ENCODE results near the gene RAPGEF2. TPM values are rescaled to one million over a fixed set of nuclear protein-coding genes. Genes with fewer than 3 reads are reported as not detected.

The RAPGEF2 gene
- total and polyA plus RNA-seq, 2 of the 8 experiments (the other 6 are each of a cell fraction or from before 2014, with no cell fraction given), result 24.4 to 48.6 TPM

- Histone ChIP-seq H3K4ac (replicated peaks; ENCODE audit: insufficient read length, low read depth, low read length) (no peak overlapping the region), H2BK120ac (replicated peaks; ENCODE audit: low read depth, low read length) (no peak overlapping the region), H4K8ac (ENCODE audit: extremely low read depth, insufficient read depth, low read length) (no peak overlapping the region; the same call in 1 of the 2 replicates), H3K23ac (ENCODE audit: insufficient read length) (no peak overlapping the region), H2BK5ac (ENCODE audit: low read depth, low read length) (no peak overlapping the region), H3K27ac (ENCODE audit: low read depth, low read length) (no peak overlapping the region), H2AK5ac (ENCODE audit: low read depth, low read length) (no peak overlapping the region), H2BK12ac (ENCODE audit: low read depth, low read length) (no peak overlapping the region), H3K79me2 (ENCODE audit: control insufficient read depth in 1 of 2, insufficient read depth in 2 of 2, low read length in 2 of 2) (no peaks in the 10 kb centered on the region), H3K27me3 (replicated peaks in 1 of 4; ENCODE audit: control insufficient read depth in 3 of 4, extremely low read depth in 1 of 4, insufficient read depth in 3 of 4, low read length in 3 of 4) (no peaks in the 10 kb centered on the region), H4K5ac (ENCODE audit: insufficient read length, low read depth, low read length) (no peak overlapping the region), H2AFZ (ENCODE audit: low read length) (no peak overlapping the region), H3K56ac (replicated peaks; ENCODE audit: insufficient read length, low read depth, low read length) (no peak overlapping the region), H3K14ac (ENCODE audit: insufficient read length) (no peak overlapping the region), H4K91ac (replicated peaks; ENCODE audit: insufficient read length, low read length) (no peak overlapping the region), H3K4me3 (ENCODE audit: extremely low read depth in 1 of 4, insufficient read depth in 2 of 4, low read depth in 3 of 4, low read length in 4 of 4) (no peak overlapping the region), H3K79me1 (ENCODE audit: low read depth, low read length) (no peaks in the 10 kb centered on the region), H3K9me3 (ENCODE audit: insufficient read depth in 2 of 2, low read depth in 1 of 2, low read length in 1 of 2) (no peaks in the 10 kb centered on the region), H3K4me2 (ENCODE audit: insufficient read depth in 1 of 2, low read depth in 2 of 2, low read length in 2 of 2) (no peak overlapping the region), H3K23me2 (ENCODE audit: low read depth, low read length) (no peaks in the 10 kb centered on the region), H3K18ac (ENCODE audit: extremely low read depth, low read length) (no peak overlapping the region), H2BK20ac (ENCODE audit: low read length) (no peak overlapping the region), H2BK15ac (ENCODE audit: low read length) (no peak overlapping the region), H4K20me1 (replicated peaks in 1 of 2; ENCODE audit: control insufficient read depth in 1 of 2, insufficient read depth in 2 of 2, low read length in 2 of 2) (peaks cover 0 to 2% of the 10 kb centered on the region in 2 experiments), H3K4me1 (replicated peaks in 1 of 4; ENCODE audit: control insufficient read depth in 3 of 4, insufficient read depth in 4 of 4, low read length in 3 of 4) (no peaks in the 10 kb centered on the region), H3K36me3 (ENCODE audit: control insufficient read depth in 2 of 4, insufficient read depth in 4 of 4, low read length in 3 of 4) (peaks cover 0 to 42% (median 20%) of the 10 kb centered on the region in 4 experiments; a peak in 6 of 8 replicates), H3K9ac (replicated peaks in 1 of 4; ENCODE audit: extremely low read depth in 1 of 4, low read depth in 3 of 4, low read length in 3 of 4) (no peak overlapping the region)
- ChIA-PET CTCF (ENCODE audit: partially characterized antibody) (no interaction called here), POLR2A (ENCODE audit: partially characterized antibody) (no interaction called here)
- FAIRE-seq, result no peak
- no peak for DNase-seq (ENCODE audit: low read depth in 1 of 2, low spot score in 2 of 2)
- 92% methylated on average over 2 of the region's 2 CpGs; no CpG with 5 or more reads in 1 of the 2 experiments for WGBS, 2 experiments (ENCODE audit: extremely low coverage in 1 of 2, insufficient coverage in 1 of 2, insufficient read length in 1 of 2, insufficient replicate concordance in 2 of 2, low coverage in 1 of 2, low lambda C conversion rate in 2 of 2, missing lambda C conversion rate in 1 of 2)
- TF ChIP-seq BACH1 (IDR thresholded peaks at IDR 0.05; ENCODE audit: low read length), result no peak
- TF ChIP-seq EP300 (IDR thresholded peaks at IDR 0.05; ENCODE audit: borderline replicate concordance in 1 of 2, low read depth in 2 of 2, low read length in 2 of 2), result no peak
- no peak for TF ChIP-seq CTBP2 (IDR thresholded peaks at IDR 0.05; ENCODE audit: borderline replicate concordance, insufficient read depth, insufficient read length, low read length)
- no peak for TF ChIP-seq TAF1 (IDR thresholded peaks at IDR 0.05; ENCODE audit: low read depth, low read length)
- TF ChIP-seq TAF7 (optimal IDR thresholded peaks at IDR 0.05; ENCODE audit: borderline replicate concordance, low read depth, low read length), result no peak
- TF ChIP-seq SIN3A (conservative IDR thresholded peaks at IDR 0.05 in 1 of 2, IDR thresholded peaks at IDR 0.05 in 1 of 2; ENCODE audit: low read depth in 1 of 2, low read length in 2 of 2), result no peak
- no peak for TF ChIP-seq KDM4A (IDR thresholded peaks at IDR 0.05; ENCODE audit: low read depth, low read length, severe bottlenecking)
- TF ChIP-seq JUN (IDR thresholded peaks at IDR 0.05; ENCODE audit: low read depth, low read length), result no peak
- TF ChIP-seq FOSL1 (IDR thresholded peaks at IDR 0.05; ENCODE audit: insufficient read depth, low read depth, low read length), result no peak
- no peak for TF ChIP-seq CBX8 (IDR thresholded peaks at IDR 0.05; ENCODE audit: borderline replicate concordance, low read depth, low read length)
- no peak for TF ChIP-seq POLR2A (IDR thresholded peaks at IDR 0.05; ENCODE audit: control extremely low read depth in 1 of 2, low read depth in 2 of 2, low read length in 2 of 2)
- TF ChIP-seq EZH2 (IDR thresholded peaks at IDR 0.05; ENCODE audit: low read depth, low read length, severe bottlenecking), result no peak
Measured at GRCh38 chr4:159358226-159358625, 255.3 kb downstream of the RAPGEF2 start.

Data from H1 (cell line).